Tibial nerve (tissue), 4 donors: ENCODE results near the gene HLF. TPM values are rescaled to one million over a fixed set of nuclear protein-coding genes. Genes with fewer than 3 reads are reported as not detected.

Experiments used
- DNase-seq, 2 donors: peaks; one replicate each; pipeline ENCODE4 v3.0.0-alpha.2; 2019; ENCODE audit warnings: low spot score in 2 of 2
- H3K27ac ChIP-seq, 4 donors: fragments of 200-600 bp; sonication (generic) in 3 of 4; one replicate each; pipeline ENCODE4 v1.5.1; 2017 to 2019; ENCODE audit warnings: mild to moderate bottlenecking in 1 of 4
- H3K27me3 ChIP-seq, 2 donors: fragments of 200-600 bp; sonication (generic) in 1 of 2; one replicate each; pipeline versions ENCODE4 v1.5.1 to v1.6.0; 2017 to 2019
- H3K36me3 ChIP-seq, 3 donors: fragments of 200-600 bp; sonication (generic); one replicate each; pipeline ENCODE4 v1.5.1; 2018 to 2019
- H3K4me1 ChIP-seq, 4 donors: fragments of 200-600 bp; sonication (generic) in 3 of 4; one replicate each; pipeline ENCODE4 v1.5.1; 2017 to 2019
- H3K4me3 ChIP-seq, 4 donors: fragments of 200-600 bp; sonication (generic) in 3 of 4; one replicate each; pipeline ENCODE4 v1.5.1; 2017 to 2019; ENCODE audit warnings: mild to moderate bottlenecking in 1 of 4, moderate library complexity in 1 of 4
- H3K9me3 ChIP-seq, 4 donors: fragments of 200-600 bp; sonication (generic) in 3 of 4; one replicate each; pipeline ENCODE4 v1.5.1; 2017 to 2019
- CTCF ChIP-seq, 5 experiments: fragments of 200-600 bp in 3 of 5; fragments of 450-650 bp in 2 of 5; sonication (generic) in 3 of 5; IDR thresholded peaks; one replicate each; pipeline ENCODE4 v1.5.1; 2016 to 2019; ENCODE audit warnings: antibody characterized with exemption in 5 of 5, mild to moderate bottlenecking in 3 of 5, moderate library complexity in 2 of 5
- EP300 ChIP-seq, 2 donors: sonication (generic); formaldehyde crosslinking; IDR thresholded peaks; one replicate each; pipeline ENCODE4 v1.6.1; 2017; ENCODE audit warnings: antibody characterized with exemption in 2 of 2, mild to moderate bottlenecking in 1 of 2
- POLR2A ChIP-seq, 2 donors: fragments of 450-650 bp; IDR thresholded peaks; one replicate each; pipeline ENCODE4 v1.6.1; 2017; ENCODE audit warnings: antibody characterized with exemption in 2 of 2, mild to moderate bottlenecking in 2 of 2, moderate library complexity in 2 of 2
- WGBS, 2 donors: methylation state at CpG; one replicate each; pipeline ENCODE4 v1.1.5; 2018; 5-methylcytosine and 5-hydroxymethylcytosine counted together
- total RNA-seq, 4 donors: library from RNA; depleted of rRNA; stranded (reverse); fragments of >200 nt; gene quantifications; one replicate each; pipeline ENCODE4 v1.1.0, GENCODE V29; 2016

HLF gene
- total RNA-seq, 4 donors from 2014 or later: 19.5 to 42.5 (median 36.0) TPM

GRCh38 chr17:55300479-55301290 is 35.9 kb downstream of the HLF start:
- no peak overlapping the region for H3K4me3 ChIP-seq
- no peak for DNase-seq
- no peaks in the 10 kb centered on the region for H3K27me3 ChIP-seq
- H3K27ac ChIP-seq: no peak overlapping the region
- peaks cover 0 to 24% (median 0%) of the 10 kb centered on the region in 4 donors for H3K4me1 ChIP-seq
- no peaks in the 10 kb centered on the region for H3K9me3 ChIP-seq
- H3K36me3 ChIP-seq: peaks cover 0 to 16% (median 0%) of the 10 kb centered on the region in 3 donors
- TF ChIP-seq EP300 (IDR thresholded peaks at IDR 0.05) (no peak), CTCF (IDR thresholded peaks at IDR 0.05) (no peak), POLR2A (IDR thresholded peaks at IDR 0.05) (no peak)
- 94 to 95% methylated on average over 6 of the region's 6 CpGs for WGBS, 2 donors

GRCh38 chr17:55301521-55302406 is 37.0 kb downstream of the HLF start:
- peaks cover 0 to 32% (median 0%) of the 10 kb centered on the region in 4 donors for H3K4me1 ChIP-seq
- H3K36me3 ChIP-seq: peaks cover 0 to 16% (median 0%) of the 10 kb centered on the region in 3 donors
- 67 to 69% methylated on average over 6 of the region's 6 CpGs for WGBS, 2 donors
- no peaks in the 10 kb centered on the region for H3K9me3 ChIP-seq
- no peak overlapping the region for H3K27ac ChIP-seq
- no peak overlapping the region for H3K4me3 ChIP-seq
- no peak for DNase-seq
- TF ChIP-seq POLR2A (IDR thresholded peaks at IDR 0.05): no peak
- no peak for TF ChIP-seq EP300 (IDR thresholded peaks at IDR 0.05)
- no peak for TF ChIP-seq CTCF (IDR thresholded peaks at IDR 0.05)
- H3K27me3 ChIP-seq: no peaks in the 10 kb centered on the region

GRCh38 chr17:55302407-55302787 is 37.6 kb downstream of the HLF start:
- no peak overlapping the region for H3K27ac ChIP-seq
- H3K4me3 ChIP-seq: no peak overlapping the region
- H3K9me3 ChIP-seq: no peaks in the 10 kb centered on the region
- H3K36me3 ChIP-seq: peaks cover 0 to 16% (median 0%) of the 10 kb centered on the region in 3 donors
- DNase-seq: no peak
- TF ChIP-seq CTCF (IDR thresholded peaks at IDR 0.05) (no peak), POLR2A (IDR thresholded peaks at IDR 0.05) (no peak), EP300 (IDR thresholded peaks at IDR 0.05) (no peak)
- no peaks in the 10 kb centered on the region for H3K27me3 ChIP-seq
- 72 to 87% methylated on average over 6 of the region's 6 CpGs for WGBS, 2 donors
- H3K4me1 ChIP-seq: peaks cover 0 to 32% (median 0%) of the 10 kb centered on the region in 4 donors

- no peaks in the 10 kb centered on the region for H3K27me3 ChIP-seq
- WGBS, 2 donors: 81 to 88% methylated on average over 3 of the region's 3 CpGs
- H3K36me3 ChIP-seq: peaks cover 0 to 13% (median 0%) of the 10 kb centered on the region in 3 donors
- no peak overlapping the region for H3K27ac ChIP-seq
- no peak for DNase-seq
- no peaks in the 10 kb centered on the region for H3K9me3 ChIP-seq
- no peak for TF ChIP-seq CTCF (IDR thresholded peaks at IDR 0.05)
- TF ChIP-seq EP300 (IDR thresholded peaks at IDR 0.05): no peak
- TF ChIP-seq POLR2A (IDR thresholded peaks at IDR 0.05): no peak
- H3K4me1 ChIP-seq: peaks cover 0 to 32% (median 0%) of the 10 kb centered on the region in 4 donors
- no peak overlapping the region for H3K4me3 ChIP-seq
Measured at GRCh38 chr17:55303008-55303493, 38.3 kb downstream of the HLF start.
